Renal pelvis (tissue), 4 donors: Measurements from ENCODE around the gene ACKR4. TPM values are rescaled to one million over a fixed set of nuclear protein-coding genes. Genes with fewer than 3 reads are reported as not detected.
"Not testable (repeated sequence)": the region's sequence is repeated elsewhere in the genome, so short reads cannot be mapped to it uniquely, and the experiment has no call there.

Experiments
- DNase-seq: peaks from one replicate; pipeline ENCODE4 v3.0.0-alpha.2; 2013
- polyA plus RNA-seq, 3 donors: library from polyadenylated mRNA; unstranded; fragments of 120-200 nt; gene quantifications; one replicate each; pipeline ENCODE4 v1.2.1, GENCODE V29; 2013; ENCODE audit not compliant: insufficient read length in 3 of 3

Gene ACKR4
- polyA plus RNA-seq, 3 donors: 1.3 to 3.1 (median 1.3) TPM

- no peak for DNase-seq
These were observed 41.6 kb downstream of the ACKR4 start for GRCh38 chr3:132638706-132639105.

- not testable (repeated sequence) for DNase-seq
These were observed 44.4 kb downstream of the ACKR4 start for GRCh38 chr3:132641427-132641826.

- DNase-seq: no peak
These were observed 44.9 kb downstream of the ACKR4 start for GRCh38 chr3:132641837-132642538.

GRCh38 chr3:132642539-132642847, 45.4 kb downstream of the ACKR4 start:
- no peak for DNase-seq

GRCh38 chr3:132643366-132643765, 46.3 kb downstream of the ACKR4 start:
- DNase-seq: no peak

- DNase-seq: no peak
These were observed 48.0 kb downstream of the ACKR4 start for GRCh38 chr3:132645058-132645457.

GRCh38 chr3:132650153-132650552, 53.1 kb downstream of the ACKR4 start:
- no peak for DNase-seq

Other genes with a start within 250 kb of the ACKR4 start
- 10 to 100 TPM; 43.3 to 57.0 (median 53.5) TPM for gene DNAJC13, start 179.8 kb upstream of the ACKR4 start, polyA plus RNA-seq
- gene ACAD11, start 62.5 kb downstream of the ACKR4 start, polyA plus RNA-seq: 10 to 100 TPM; 35.5 to 63.4 (median 50.5) TPM
- 10 to 100 TPM; 59.5 to 73.1 (median 72.6) TPM for gene UBA5, start 63.1 kb downstream of the ACKR4 start, polyA plus RNA-seq
- 10 to 100 TPM; 32.8 to 69.4 (median 58.8) TPM for gene NPHP3, start 125.1 kb downstream of the ACKR4 start, polyA plus RNA-seq